ENCODE measurements around the gene LDLRAD4.
A peak's percentile ranks its signal among the peaks of the same experiment; 100 is the strongest.

- no peak for TF ChIP-seq CTCF (IDR thresholded peaks at IDR 0.05)
- peak in 1 of 2 donors; percentile 10 for TF ChIP-seq EP300 (IDR thresholded peaks at IDR 0.05)
- no peak for TF ChIP-seq POLR2A (IDR thresholded peaks at IDR 0.05)
These were observed 232.0 kb downstream of the LDLRAD4 start for GRCh38 chr18:13450289-13451212.

Measured in tibial nerve (tissue), 4 donors.